HG03025 (cell line): Measurements from ENCODE around the gene QRFP.

Source experiments
- ATAC-seq: cut with Tn5 transposase; IDR thresholded peaks from one replicate; pipeline ENCODE4 v1.9.1; 2021; ENCODE audit warnings: mild to moderate bottlenecking, moderate library complexity; ENCODE audit not compliant: unreplicated experiment, low FRiP score

QRFP gene, protein sequence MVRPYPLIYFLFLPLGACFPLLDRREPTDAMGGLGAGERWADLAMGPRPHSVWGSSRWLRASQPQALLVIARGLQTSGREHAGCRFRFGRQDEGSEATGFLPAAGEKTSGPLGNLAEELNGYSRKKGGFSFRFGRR

DNA sequence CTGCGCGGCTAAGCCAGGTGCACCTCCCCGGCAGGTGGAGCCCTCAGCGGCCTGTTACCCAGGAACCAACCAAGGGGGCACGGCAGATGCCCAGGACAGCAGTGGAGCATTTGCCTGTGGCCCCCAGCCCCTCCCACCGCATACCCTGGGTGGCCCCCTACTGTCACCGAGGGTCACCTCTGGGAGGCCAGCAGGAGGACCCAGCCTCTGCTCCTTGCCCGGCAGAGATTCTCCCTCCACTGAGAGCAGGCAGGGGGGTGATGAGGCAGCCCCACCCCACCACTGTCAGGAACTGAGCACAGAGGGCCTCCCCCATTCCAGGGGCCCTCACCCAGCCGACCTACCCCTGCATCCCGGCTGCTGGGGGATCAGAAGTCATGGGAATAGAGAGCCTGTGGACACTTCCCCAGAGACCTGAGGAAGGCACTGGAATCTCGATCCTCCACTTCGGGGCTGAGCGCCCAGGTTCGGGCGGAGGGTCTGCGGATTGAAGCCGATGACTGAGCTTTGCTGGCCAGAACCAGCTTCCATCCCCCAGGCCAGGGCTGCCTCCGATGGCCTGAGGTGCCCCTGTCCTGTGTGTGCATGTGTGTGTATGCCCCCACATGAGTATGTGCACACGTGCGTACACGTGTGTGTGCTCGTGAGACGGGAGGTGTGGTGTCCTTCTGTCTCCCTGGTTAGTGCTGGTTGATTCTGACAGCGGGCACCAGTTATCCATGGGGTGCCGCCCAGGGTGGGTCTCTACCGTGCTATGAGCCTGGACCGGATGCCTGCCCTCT, at the start of gene QRFP:
Gene QRFP, minus strand, starts transcription at position 580 of the 782 bp plus-strand sequence. CDS start 2,974 bp downstream, outside the sequence.
- no peak for ATAC-seq

DNA sequence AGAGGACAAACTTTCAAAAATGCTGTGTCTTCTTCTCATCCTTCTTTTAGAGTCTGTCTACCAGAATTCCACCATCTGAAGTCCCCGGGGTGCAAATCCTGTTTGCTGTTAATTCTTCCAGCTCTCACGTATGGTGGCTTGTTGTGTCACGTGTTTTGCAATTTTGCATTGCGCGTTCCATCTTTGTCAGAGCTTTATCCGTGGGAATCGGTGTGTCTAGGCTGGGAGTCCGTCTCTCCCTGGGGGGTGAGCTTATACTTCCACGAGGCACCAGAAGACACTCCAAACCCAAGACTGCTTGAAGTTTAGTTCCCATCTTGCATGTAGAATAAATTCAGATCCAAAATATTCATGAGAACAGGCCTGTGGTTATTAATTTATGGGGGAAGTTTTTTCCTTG, 48.6 kb upstream of the QRFP start:
- ATAC-seq = no peak

DNA sequence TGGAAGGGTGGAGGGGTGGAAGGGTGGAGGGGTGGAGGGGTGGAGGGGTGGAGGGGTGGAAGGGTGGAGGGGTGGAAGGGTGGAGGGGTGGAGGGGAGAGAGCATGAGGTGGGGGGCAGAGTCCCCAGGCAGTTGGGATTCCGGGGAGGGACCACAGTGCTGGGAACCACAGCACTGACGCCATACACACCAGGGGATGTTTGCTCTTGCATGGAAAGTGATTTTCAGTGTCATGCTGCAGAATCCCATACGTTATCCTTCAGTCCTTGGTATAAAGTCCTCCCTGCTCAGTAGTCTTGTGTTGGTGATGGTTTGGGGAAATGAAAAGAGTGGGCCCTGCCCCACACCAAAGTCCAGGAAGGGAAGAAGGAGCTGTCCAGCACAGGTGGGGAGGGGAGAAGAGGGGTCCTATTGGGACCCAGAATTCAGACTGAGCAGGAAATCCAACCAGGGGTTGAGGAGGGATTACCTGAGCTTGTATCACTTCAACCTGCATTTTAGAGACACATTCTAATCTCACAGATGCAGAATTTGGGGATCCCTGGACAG, 48.0 kb upstream of the QRFP start:
- no peak for ATAC-seq

DNA sequence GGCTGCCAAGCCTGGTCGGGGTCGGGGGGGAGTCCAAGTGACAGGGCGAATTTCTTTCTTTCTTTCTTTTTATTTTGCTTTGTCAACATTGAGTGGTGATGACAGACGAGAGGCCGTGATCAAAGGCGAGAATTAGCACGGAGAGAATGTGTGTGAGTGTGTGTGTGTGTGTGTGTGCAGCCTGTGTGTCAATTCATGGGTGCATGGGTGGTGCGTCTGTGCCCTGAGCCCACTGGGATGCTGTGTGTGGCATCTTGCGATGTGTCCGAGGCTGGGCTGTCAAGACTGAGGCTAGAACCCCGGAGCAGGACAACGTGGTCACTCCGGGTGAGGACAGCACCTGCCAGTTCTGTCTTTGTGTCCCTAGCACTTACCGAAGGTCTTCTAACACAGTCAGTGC, 47.2 kb upstream of the QRFP start:
- ATAC-seq = no peak

DNA sequence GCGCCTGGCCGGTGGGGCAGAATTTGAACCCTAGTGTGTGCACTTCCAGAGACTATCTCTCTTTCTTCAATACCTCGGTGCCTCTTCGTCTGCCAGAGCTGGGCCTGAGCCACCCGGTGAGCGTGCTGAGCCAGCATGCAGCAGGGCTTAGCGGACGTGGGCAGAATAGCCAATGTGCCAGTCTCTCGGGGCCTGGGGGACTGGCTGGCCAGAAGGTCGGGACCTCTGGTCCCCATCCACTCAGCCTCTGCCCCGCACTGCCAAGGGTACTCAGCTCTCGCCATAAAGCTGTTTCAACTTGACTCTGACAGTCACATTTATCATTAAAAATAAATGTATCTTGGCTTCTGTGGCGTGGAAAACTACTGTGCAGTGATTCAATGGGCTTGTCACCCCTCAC, 46.6 kb upstream of the QRFP start:
- ATAC-seq = no peak

DNA sequence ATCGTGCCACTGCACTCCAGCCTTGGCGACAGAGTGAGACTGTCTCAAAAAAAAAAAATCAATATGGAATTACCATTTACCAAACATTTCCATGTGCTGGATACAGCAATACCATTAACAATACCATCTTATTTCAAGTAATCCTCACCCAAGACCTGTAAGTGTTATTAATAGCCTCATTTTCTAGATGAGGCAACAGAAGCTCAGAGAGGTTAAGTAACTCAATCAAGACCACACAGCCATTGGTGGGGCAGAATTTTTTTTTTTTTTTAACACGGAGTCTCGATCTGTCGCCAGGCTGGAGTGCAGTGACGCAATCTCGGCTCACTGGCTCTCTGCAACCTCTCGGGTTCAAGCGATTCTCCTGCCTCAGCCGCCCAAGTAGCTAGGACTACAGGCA, 46.1 kb upstream of the QRFP start:
- ATAC-seq = no peak

DNA sequence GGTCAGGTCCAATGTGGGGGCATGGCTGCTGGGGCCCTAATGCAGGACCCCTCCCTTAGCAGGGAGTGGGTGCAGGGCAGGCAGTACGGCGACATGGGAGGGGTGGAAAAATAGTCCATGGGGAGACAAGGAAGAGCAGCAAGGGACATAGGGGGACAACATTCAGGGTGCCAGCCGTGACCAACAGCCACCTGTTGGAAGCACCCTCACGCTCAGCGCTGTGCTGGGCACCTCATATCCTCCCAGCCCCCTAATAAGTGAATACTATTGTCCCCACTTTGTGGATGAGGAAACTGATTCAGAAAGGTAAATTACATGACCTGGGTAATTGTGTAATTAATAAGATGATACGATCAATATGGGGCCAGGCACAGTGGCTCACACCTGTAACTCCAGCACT, 45.5 kb upstream of the QRFP start:
- ATAC-seq = no peak

DNA sequence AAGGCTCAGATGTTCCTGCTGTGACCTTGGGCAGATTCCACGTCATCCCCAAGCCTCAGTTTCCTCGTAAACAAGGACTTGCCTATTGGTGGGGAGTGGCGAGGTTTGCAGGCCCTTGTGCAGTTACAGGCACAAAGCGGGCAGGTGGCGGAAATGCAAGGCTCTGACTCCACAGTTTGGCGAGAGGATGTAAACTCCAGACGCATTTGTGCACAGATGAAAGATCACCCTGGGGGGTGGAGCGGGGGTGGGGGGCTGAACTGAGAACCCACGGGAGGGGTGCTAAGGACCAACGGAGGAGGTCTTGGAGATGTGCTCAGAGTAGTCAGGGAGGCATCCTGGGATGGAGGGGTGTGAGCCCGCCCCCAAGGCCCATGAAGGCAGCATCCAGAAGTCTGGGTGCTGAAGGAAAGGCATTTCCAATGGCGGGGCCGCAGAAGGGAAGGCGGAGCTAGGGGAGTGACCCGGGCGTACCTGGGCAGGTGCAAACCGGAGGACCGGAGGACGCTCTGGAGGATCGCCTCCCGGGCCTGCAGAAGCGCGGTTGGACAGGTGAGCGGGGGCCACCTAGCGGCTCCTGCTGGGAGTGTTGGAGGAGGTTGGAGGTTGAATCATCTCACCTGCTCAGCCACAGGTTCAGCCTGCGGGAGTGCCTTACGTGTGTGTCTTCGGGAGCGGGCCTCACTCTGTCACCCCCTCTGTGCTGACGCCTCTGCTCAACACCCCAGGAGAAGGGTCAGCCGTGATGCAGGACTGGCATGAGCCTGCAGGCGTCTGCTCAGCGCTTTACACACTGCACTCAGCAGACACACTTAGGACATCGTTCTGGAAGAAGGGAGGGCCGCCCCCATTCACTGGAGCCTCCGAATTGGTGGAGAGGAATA, 44.3 kb upstream of the QRFP start:
- no peak for ATAC-seq

DNA sequence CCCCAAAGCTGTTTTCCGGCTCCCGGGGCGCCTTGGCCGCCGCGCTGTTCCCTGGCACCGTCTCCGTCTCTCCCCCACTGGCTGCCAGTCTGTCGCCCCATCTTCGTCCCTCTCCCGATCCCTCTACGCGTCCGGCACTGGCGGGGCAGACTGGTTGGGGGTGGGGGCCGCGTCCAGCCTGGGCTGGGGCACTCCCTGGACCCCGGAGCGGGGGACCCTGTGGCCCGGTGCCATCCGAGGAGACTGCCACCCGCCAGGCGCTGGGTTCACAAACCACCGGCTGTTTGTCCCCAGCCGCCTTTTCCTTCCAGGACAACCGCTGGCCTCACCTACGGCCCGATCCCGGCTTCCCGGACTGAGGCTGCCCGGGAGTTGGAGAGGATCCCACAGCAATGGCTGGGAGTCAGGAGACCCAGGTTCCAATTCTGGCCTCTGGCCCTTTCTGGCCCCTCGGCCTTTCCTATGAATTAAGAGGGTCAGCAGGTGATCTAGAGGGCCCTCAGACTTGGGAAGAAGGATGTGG, 43.5 kb upstream of the QRFP start:
- no peak for ATAC-seq

DNA sequence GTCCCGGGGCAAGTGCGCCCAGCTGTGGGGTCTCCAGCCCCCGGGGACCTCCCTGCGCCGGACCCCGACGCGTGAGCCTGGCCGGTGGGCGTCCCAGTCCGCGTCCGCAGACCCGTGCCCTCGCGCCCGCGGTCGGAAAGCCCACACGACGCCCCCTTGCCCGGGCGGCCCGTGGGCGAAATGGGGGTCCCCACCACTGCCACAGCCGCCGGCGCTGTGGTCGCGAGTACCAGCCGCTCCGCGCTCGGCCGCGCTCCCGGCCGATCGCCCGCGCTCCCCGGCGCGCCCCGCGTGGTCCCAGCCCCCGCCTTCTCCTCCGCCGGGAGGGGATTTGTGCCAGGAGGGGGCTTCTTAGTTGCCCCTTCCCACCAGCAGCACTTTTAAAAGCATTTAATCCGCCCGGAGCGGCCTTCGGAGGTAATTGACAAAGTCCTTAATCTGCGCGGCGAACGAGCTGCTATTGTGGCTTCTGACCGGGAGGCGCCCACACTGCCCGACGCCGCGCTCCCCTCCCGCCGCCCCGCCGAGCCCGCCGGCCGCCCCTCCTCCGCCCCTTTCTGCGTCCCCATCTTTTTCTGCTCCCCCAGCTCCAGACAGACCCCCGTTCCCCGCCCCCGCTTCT, 42.9 kb upstream of the QRFP start:
- no peak for ATAC-seq

DNA sequence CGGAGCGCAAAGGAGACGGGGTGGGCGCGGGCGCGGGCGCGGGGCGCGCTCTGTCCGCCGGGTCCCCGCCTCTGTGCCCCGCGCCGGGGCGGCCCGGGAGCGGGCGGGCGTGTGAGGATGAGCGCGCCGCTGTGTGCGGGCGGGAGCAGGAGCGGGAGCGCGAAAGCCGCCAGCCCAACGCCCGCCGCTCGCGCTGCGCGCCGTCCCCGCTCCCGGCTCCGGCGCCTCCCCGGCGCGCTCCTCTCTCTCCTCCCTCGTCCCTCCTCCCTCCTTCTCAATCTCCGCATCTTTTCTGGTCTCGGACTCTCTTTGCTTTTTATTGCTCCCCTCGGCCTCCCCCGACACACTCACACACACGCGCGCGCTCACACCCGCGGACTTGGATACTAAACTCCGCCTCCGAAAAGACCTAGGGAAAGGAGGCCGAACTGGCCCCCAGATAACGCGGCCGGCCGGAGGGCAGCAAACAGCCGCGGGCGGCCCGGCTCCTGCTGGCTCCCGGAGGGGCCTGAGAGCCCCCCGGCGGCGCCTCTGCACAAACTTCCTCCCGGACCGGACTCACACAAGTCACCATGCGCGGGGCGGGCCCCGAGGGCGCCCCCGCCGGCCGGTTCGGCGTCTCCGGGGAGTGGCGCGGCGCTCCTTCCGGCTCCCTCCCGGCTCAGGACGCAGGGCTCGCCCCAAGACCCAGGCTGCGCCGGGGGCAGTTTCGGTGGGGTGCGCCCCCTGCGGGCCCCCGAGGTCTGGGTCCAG, 42.2 kb upstream of the QRFP start, which contains the start of gene FIBCD1:
Gene FIBCD1, minus strand, starts transcription at position 596 of the 753 bp plus-strand sequence. CDS start 640 bp downstream, outside the sequence.
- ATAC-seq = no peak

DNA sequence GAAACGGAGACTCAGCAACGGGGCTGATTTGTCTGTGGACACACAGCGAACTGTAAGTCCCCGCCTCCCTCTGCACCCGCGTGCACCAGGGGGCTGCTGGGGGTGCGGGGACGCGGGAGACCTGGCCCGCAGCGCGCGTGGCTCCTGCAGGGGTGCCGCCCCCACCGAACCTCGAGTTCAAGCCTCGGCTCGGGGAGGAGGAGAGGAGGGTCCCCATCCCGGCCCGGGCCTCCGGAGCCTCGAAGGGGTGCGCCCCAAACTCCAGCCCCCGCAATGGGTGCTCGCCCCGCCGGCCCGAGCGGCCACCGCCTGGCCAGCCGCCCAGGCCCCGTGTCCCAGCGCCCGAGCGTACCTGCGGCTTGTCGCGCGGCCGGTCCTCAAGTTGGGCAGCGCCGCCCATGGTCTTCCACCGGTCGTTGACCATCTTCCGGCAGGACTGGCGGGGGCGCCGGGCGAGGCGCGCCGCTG, 41.6 kb upstream of the QRFP start:
- ATAC-seq = no peak

DNA sequence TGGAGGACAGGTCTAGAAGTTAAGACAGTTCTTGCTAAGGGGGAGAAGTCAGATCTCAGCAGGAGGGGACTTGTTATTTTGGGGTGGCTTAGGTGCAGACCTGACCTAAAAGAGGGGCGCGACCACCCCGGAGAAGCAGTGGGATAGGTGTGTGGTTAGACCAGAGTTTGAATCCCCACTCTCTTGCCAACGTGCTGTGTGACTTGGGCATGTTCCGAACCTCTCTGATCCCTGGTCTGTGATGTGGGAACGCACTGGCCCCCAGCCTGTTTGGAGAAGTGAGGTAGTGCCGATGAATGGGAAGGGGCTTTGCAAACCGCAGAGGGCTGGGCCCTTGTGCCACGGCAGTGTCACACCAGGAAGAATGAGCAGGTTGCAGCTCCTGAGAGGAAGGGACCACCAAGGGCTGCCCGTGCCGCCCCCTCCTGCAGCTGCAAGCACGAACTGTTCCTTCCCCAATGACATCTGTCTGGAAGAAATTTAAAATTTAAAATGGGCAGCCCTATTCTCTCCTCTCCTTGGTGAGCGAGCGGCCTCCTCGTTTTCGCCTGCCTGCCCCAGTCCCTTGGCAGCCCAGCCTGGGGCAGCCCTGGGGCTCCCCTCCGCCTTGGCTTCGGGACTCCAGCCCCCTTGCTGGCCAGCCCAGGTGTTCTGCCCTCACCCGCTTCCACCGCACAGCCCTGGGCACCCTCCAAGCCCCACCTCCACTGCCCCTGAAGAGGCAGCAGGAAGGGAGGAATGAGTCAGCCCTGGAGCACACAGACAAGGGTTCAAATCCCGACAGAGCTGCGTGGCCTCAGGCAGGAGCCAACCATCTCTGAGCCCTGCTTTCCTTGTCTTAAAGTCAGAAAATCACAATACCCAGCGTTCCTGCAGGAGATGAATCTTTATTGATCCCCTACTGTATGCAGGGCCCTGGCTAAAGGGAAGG, 40.8 kb upstream of the QRFP start:
- no peak for ATAC-seq

DNA sequence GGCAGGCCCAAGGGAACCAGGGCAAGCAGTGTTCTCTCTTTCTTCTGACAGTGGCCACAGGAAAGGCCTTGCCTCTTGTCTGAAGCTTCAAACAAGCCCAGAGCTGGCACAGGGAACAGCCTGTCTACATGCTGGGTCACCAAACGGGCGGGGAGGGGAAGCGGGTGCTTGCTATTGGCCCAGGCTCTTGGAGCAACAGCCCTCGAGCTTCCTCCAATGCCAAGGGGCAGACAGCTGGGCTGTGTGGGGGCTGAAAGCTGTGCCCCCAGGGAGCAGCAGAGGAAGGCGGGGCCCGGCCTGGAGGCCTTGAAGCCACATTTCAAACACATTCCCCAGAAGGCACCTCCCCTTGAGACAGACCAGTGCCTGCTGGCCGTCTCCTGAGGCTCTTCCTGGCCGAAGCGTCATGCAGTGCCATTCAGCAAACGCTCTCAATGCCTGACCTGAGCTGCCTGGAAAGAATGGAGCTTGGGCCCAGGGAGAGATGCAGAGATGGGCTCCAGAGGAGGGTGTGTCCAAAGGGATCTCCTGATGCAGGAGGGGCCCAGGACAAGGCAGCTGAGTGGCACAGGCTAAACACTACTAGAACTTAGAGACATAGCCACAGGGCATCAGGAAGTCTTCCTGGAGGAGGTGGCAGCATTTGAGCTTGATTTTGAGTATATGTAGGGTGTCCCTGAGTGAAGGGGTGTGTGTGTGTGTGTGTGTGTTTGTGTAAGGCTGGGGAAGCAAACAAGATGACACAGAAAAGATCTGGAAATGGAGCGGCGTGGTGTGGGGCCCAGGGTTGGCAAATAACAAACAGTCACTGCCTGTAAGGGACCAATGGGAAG, 39.9 kb upstream of the QRFP start:
- no peak for ATAC-seq

DNA sequence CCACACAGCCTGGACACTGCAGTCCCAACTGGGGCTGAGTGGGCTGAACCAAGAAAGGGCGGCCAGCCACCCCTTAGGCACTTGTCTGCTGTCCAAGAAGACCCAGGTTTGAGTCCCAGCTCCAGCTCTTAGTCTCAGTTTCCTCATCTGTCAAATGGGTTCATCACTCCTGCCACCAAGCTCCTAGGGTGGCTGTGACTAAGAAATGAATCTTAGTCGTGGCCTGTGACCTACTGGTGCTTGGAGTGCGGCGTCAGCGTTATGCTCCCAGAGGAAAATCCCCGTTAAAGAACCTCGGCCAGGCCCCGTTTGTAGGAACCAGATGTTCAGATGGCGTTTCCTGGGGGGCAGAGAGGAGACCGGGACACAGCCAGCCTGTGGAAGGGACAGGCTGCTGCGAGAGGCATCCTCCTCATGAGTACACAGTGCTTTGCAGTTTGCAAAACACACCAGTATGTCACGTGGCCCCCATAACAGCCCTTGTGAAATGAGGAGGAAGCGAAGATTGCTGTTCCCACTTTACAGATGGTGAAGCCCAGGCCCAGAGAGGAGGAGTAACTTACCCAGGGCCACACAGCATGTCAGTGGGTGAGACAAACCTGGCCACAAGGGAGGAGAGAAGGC, 39.1 kb upstream of the QRFP start:
- no peak for ATAC-seq

DNA sequence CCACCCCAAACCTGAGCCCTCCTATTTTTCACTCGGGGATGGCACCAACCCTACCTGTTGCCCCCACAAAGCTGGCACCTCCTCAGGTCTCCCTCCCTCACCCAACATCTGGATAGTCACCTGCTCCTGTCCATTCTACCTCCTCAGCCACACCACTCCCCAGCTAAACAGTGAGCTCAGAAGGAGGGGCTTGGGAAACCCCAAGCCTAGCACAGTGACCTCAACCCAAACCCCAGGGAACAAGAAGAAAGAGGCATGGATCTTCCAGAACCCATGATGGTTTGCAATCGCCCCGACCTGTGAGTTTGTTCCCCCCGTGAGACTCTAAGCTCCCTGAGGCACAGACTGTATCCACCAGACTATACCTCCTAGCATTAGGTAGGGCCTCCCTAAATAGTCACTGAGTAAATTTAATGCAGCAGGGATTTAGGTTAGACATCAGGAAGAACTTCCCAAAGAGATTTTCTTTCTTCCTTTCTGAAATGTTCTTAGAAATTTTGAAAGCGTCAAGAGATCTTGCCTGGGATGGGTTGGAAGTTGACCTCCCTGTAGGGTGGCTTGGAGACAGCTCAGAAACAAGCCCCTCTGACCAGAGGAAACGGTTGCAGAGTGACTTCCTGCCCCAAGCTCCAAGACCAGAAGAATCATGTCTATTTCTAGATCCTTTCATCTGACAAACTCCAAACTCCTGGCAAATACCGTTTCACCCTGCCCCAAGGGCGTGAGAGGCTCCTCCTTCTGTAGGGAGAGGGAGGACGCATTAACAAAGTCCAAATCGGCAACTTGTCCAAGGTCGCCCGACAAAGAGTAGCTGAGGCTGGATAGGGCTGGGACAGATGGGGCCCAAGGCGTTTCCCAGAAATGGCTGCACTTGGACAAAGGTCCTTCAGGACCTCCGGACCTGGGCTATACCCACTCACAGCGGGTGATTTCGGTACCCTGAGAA, 38.4 kb upstream of the QRFP start:
- no peak for ATAC-seq
